B cell (primary cell): ENCODE measurements around the gene AGTRAP. TPM values are rescaled to one million over a fixed set of nuclear protein-coding genes. Genes with fewer than 3 reads are reported as not detected.

Source experiments
- ATAC-seq: fragments of 200-7000 bp; cut with Tn5 transposase; one replicate; pipeline ENCODE4 v1.10.0; 2021; ENCODE audit warnings: low read depth, mild to moderate bottlenecking, moderate number of reproducible peaks, moderate library complexity
- CTCF ChIA-PET: fragments of 350-600 bp; sonication (Branson Sonifier 250); formaldehyde crosslinking; loops from one replicate; lab custom pipeline; 2021; ENCODE audit warnings: antibody characterized with exemption, inconsistent platforms; lab: Charles Lee
- POLR2A ChIA-PET: fragments of 350-600 bp; sonication (Branson Sonifier 250); formaldehyde crosslinking; loops from one replicate; lab custom pipeline; 2021; ENCODE audit warnings: antibody characterized with exemption; lab: Charles Lee
- DNase-seq: peaks from one replicate; pipeline ENCODE4 v3.0.0; 2013
- H2AFZ ChIP-seq: 2 replicates; pipeline ENCODE4 v1.6.1; 2012; ENCODE audit warnings: mild to moderate bottlenecking, low read depth, low read length; ENCODE audit not compliant: insufficient read depth, poor library complexity, severe bottlenecking
- H3K27ac ChIP-seq, 2 donors: 1 replicate in 1 of 2; 2 replicates in 1 of 2; pipeline ENCODE4 v1.5.1; 2012 to 2013; ENCODE audit warnings: low read length in 2 of 2, mild to moderate bottlenecking in 2 of 2, moderate library complexity in 1 of 2
- H3K27me3 ChIP-seq, 4 experiments: fragments of 200-600 bp in 1 of 4; sonication (generic) in 1 of 4; replicated peaks in 1 of 4; 1 replicate in 2 of 4; 2 replicates in 2 of 4; pipeline versions ENCODE4 v1.6.1 to v1.7.0; 2013 to 2016; ENCODE audit warnings: low read length in 3 of 4, mild to moderate bottlenecking in 2 of 4, mixed read lengths in 1 of 4, moderate library complexity in 1 of 4; ENCODE audit not compliant: insufficient read depth in 4 of 4, control insufficient read depth in 3 of 4; ENCODE audit errors: control extremely low read depth in 1 of 4
- H3K36me3 ChIP-seq, 2 experiments: replicated peaks in 1 of 2; 1 replicate in 1 of 2; 2 replicates in 1 of 2; pipeline versions ENCODE4 v1.6.1 to v1.7.1; 2013; ENCODE audit warnings: low read length in 1 of 2; ENCODE audit not compliant: insufficient read depth in 2 of 2, control insufficient read depth in 1 of 2; ENCODE audit errors: control extremely low read depth in 1 of 2, extremely low read depth in 1 of 2
- H3K4me1 ChIP-seq, 2 donors: fragments of 200-600 bp in 1 of 2; sonication (generic) in 1 of 2; 1 replicate in 1 of 2; 2 replicates in 1 of 2; pipeline versions ENCODE4 v1.5.1 to v1.6.1; 2013 to 2017; ENCODE audit warnings: low read length in 2 of 2; ENCODE audit not compliant: control insufficient read depth in 2 of 2, insufficient read depth in 2 of 2
- H3K4me2 ChIP-seq: replicated peaks from 2 replicates; pipeline ENCODE3; 2012; ENCODE audit warnings: mild to moderate bottlenecking, low read depth, low read length; ENCODE audit not compliant: poor library complexity, severe bottlenecking
- H3K4me3 ChIP-seq, 5 experiments: fragments of 200-600 bp in 1 of 5; sonication (generic) in 1 of 5; 1 replicate in 3 of 5; 2 replicates in 2 of 5; pipeline versions ENCODE4 v1.5.1 to v1.7.0; 2011 to 2016; ENCODE audit warnings: low read length in 4 of 5, mild to moderate bottlenecking in 4 of 5, low read depth in 2 of 5, control low read depth in 1 of 5, moderate library complexity in 1 of 5; ENCODE audit not compliant: insufficient read depth in 1 of 5; ENCODE audit errors: control extremely low read depth in 1 of 5, extremely low read depth in 1 of 5
- H3K79me2 ChIP-seq: fragments of 200-600 bp; sonication (generic); one replicate; pipeline ENCODE4 v1.6.0; 2016; ENCODE audit warnings: low read length; ENCODE audit not compliant: control insufficient read depth, insufficient read depth
- H3K9ac ChIP-seq: fragments of 200-600 bp; sonication (generic); 2 replicates; pipeline ENCODE4 v1.6.1; 2017; ENCODE audit warnings: mild to moderate bottlenecking, low read length, moderate library complexity
- H3K9me3 ChIP-seq, 3 donors: one replicate each; pipeline versions ENCODE4 v1.6.1 to v1.7.1; 2013; ENCODE audit warnings: low read length in 2 of 3; ENCODE audit not compliant: control insufficient read depth in 2 of 3, insufficient read depth in 1 of 3; ENCODE audit errors: control extremely low read depth in 1 of 3
- H4K20me1 ChIP-seq: 2 replicates; pipeline ENCODE4 v1.6.0; 2012; ENCODE audit warnings: mild to moderate bottlenecking, low read length; ENCODE audit not compliant: insufficient read depth, control insufficient read depth, poor library complexity, severe bottlenecking
- H3K27ac Mint-ChIP-seq: one replicate; pipeline ENCODE4 v1.8.0; 2021; ENCODE audit warnings: mixed read lengths
- H3K27me3 Mint-ChIP-seq: one replicate; pipeline ENCODE4 v1.8.0; 2021; ENCODE audit warnings: mixed read lengths
- H3K4me1 Mint-ChIP-seq: one replicate; pipeline ENCODE4 v1.8.0; 2021; ENCODE audit warnings: mixed read lengths
- H3K4me3 Mint-ChIP-seq: one replicate; pipeline ENCODE4 v1.8.0; 2021; ENCODE audit warnings: mixed read lengths
- H3K9me3 Mint-ChIP-seq: one replicate; pipeline ENCODE4 v1.8.0; 2022; ENCODE audit warnings: mixed read lengths; ENCODE audit not compliant: insufficient read depth
- EZH2 ChIP-seq: IDR thresholded peaks from 2 replicates; pipeline ENCODE4 v1.6.1; 2012; ENCODE audit warnings: borderline replicate concordance, low read depth, mild to moderate bottlenecking, moderate library complexity, low read length; ENCODE audit not compliant: insufficient read depth, poor library complexity, severe bottlenecking
- WGBS: methylation state at CpG from one replicate; pipeline ENCODE4 v1.1.5; 2013; ENCODE audit warnings: missing lambda C conversion rate; ENCODE audit not compliant: insufficient coverage; 5-methylcytosine and 5-hydroxymethylcytosine counted together
- intact Hi-C: fragments of 100-400 bp; cut with micrococcal nuclease; formaldehyde crosslinking; loops from one replicate; pipeline ENCODE4 v1.10.0; 2022
- polyA plus RNA-seq: library from polyadenylated mRNA; depleted of rRNA; stranded (reverse); fragments of >200 nt; gene quantifications from 2 replicates; pipeline ENCODE4 v1.2.3, GENCODE V29; 2012
- total RNA-seq, 2 donors: library from RNA; stranded (reverse); fragments of 120-200 nt in 1 of 2; gene quantifications; 1 replicate in 1 of 2; 2 replicates in 1 of 2; pipeline versions ENCODE4 v1.2.3 to v1.2.4, GENCODE V29; 2013 to 2022
- TF ChIP-seq, protein P1 (sequence below): fragments of 200-600 bp; IDR thresholded peaks from one replicate; pipeline ENCODE4 v1.8.0; 2022; ENCODE audit warnings: antibody characterized with exemption, mild to moderate bottlenecking

AGTRAP gene
- total and polyA plus RNA-seq, 2 donors (not counting 1 experiment from before 2014, with no cell fraction given): 18.3 to 44.9 TPM

- WGBS: 90% methylated on average over 9 of the region's 9 CpGs
- H3K4me3 ChIP-seq: no peak overlapping the region
- no peaks in the 10 kb centered on the region for H4K20me1 ChIP-seq
- peaks cover 6% of the 10 kb centered on the region for H3K27me3 Mint-ChIP-seq
- DNase-seq (no peak), ATAC-seq (no peak)
- no peaks in the 10 kb centered on the region for H3K27me3 ChIP-seq
- H3K9me3 Mint-ChIP-seq: no peaks in the 10 kb centered on the region
- no peak overlapping the region for H2AFZ ChIP-seq
- no peaks in the 10 kb centered on the region for H3K36me3 ChIP-seq
- no peak overlapping the region for H3K4me3 Mint-ChIP-seq
- no peak overlapping the region for H3K9ac ChIP-seq
- POLR2A ChIA-PET: no interaction called here
- no peak overlapping the region for H3K27ac ChIP-seq
- TF ChIP-seq, protein P1, sequence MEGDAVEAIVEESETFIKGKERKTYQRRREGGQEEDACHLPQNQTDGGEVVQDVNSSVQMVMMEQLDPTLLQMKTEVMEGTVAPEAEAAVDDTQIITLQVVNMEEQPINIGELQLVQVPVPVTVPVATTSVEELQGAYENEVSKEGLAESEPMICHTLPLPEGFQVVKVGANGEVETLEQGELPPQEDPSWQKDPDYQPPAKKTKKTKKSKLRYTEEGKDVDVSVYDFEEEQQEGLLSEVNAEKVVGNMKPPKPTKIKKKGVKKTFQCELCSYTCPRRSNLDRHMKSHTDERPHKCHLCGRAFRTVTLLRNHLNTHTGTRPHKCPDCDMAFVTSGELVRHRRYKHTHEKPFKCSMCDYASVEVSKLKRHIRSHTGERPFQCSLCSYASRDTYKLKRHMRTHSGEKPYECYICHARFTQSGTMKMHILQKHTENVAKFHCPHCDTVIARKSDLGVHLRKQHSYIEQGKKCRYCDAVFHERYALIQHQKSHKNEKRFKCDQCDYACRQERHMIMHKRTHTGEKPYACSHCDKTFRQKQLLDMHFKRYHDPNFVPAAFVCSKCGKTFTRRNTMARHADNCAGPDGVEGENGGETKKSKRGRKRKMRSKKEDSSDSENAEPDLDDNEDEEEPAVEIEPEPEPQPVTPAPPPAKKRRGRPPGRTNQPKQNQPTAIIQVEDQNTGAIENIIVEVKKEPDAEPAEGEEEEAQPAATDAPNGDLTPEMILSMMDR: no peak
- TF ChIP-seq EZH2: no peak
- H3K4me1 ChIP-seq: no peaks in the 10 kb centered on the region
- CTCF ChIA-PET: interaction anchor here (0.7 kb wide), 1 partner anchor 77 kb away, joined by 3 read pairs; no protein-coding TSS in a partner anchor
- peaks cover 1% of the 10 kb centered on the region for H3K4me1 Mint-ChIP-seq
- H3K27ac Mint-ChIP-seq: no peak overlapping the region
- intact Hi-C loops: no loop called here
- H3K9me3 ChIP-seq: no peaks in the 10 kb centered on the region
- H3K79me2 ChIP-seq: no peaks in the 10 kb centered on the region
- H3K4me2 ChIP-seq: no peak overlapping the region
These were observed 42.4 kb downstream of the AGTRAP start for GRCh38 chr1:11778336-11778735.

GRCh38 chr1:11778844-11779623, 43.1 kb downstream of the AGTRAP start:
- ChIA-PET CTCF (interaction anchor here (1.3 kb wide), 1 partner anchor 742 kb away, joined by 3 read pairs; no protein-coding TSS in a partner anchor), POLR2A (no interaction called here)
- Mint-ChIP-seq H3K4me3 (no peak overlapping the region), H3K4me1 (peaks cover 3% of the 10 kb centered on the region), H3K9me3 (no peaks in the 10 kb centered on the region), H3K27me3 (peaks cover 6% of the 10 kb centered on the region), H3K27ac (no peak overlapping the region)
- no peak overlapping the region for H3K4me2 ChIP-seq
- H3K79me2 ChIP-seq: no peaks in the 10 kb centered on the region
- no peaks in the 10 kb centered on the region for H3K36me3 ChIP-seq
- TF ChIP-seq EZH2: no peak
- no peaks in the 10 kb centered on the region for H3K27me3 ChIP-seq
- no peak for ATAC-seq
- intact Hi-C loops: no loop called here
- H3K27ac ChIP-seq: no peak overlapping the region
- 93% methylated on average over 7 of the region's 15 CpGs for WGBS
- no peaks in the 10 kb centered on the region for H3K9me3 ChIP-seq
- H4K20me1 ChIP-seq: no peaks in the 10 kb centered on the region
- DNase-seq: no peak
- no peak overlapping the region for H3K9ac ChIP-seq
- H2AFZ ChIP-seq: no peak overlapping the region
- no peak overlapping the region for H3K4me3 ChIP-seq
- no peaks in the 10 kb centered on the region for H3K4me1 ChIP-seq
